GM23248 (cell line): ENCODE measurements around the gene MAP4K2. TPM values are rescaled to one million over a fixed set of nuclear protein-coding genes. Genes with fewer than 3 reads are reported as not detected.

Experiments used
- DNase-seq: peaks from one replicate; pipeline ENCODE4 v3.0.0-alpha.2; 2015
- H2AFZ ChIP-seq: fragments of 200-600 bp; sonication (generic); 2 replicates; pipeline ENCODE4 v1.6.1; 2016; ENCODE audit warnings: antibody characterized with exemption
- H3F3A ChIP-seq: fragments of 200-600 bp; sonication (generic); 2 replicates; pipeline ENCODE4 v1.6.1; 2016; ENCODE audit warnings: mild to moderate bottlenecking, antibody characterized with exemption, mixed run types; ENCODE audit not compliant: insufficient read depth
- H3K27ac ChIP-seq: fragments of 200-600 bp; sonication (generic); 2 replicates; pipeline ENCODE4 v1.5.1; 2016; ENCODE audit warnings: mild to moderate bottlenecking
- H3K27me3 ChIP-seq: fragments of 200-600 bp; sonication (generic); replicated peaks from 2 replicates; pipeline ENCODE4 v1.6.1; 2016; ENCODE audit warnings: mild to moderate bottlenecking; ENCODE audit not compliant: insufficient read depth
- H3K36me3 ChIP-seq: fragments of 200-600 bp; sonication (generic); 2 replicates; pipeline ENCODE4 v1.6.1; 2016; ENCODE audit warnings: low read depth, mild to moderate bottlenecking
- H3K4me1 ChIP-seq: fragments of 200-600 bp; sonication (generic); 2 replicates; pipeline ENCODE4 v1.6.1; 2016; ENCODE audit warnings: mild to moderate bottlenecking; ENCODE audit not compliant: insufficient read depth
- H3K4me2 ChIP-seq: fragments of 200-600 bp; sonication (generic); one replicate; pipeline ENCODE4 v1.6.1; 2016; ENCODE audit warnings: mild to moderate bottlenecking; ENCODE audit not compliant: unreplicated experiment
- H3K4me3 ChIP-seq: fragments of 200-600 bp; sonication (generic); 2 replicates; pipeline ENCODE4 v1.5.1; 2016; ENCODE audit warnings: mild to moderate bottlenecking
- H3K79me2 ChIP-seq: fragments of 200-600 bp; sonication (generic); 2 replicates; pipeline ENCODE4 v1.6.1; 2016; ENCODE audit warnings: mild to moderate bottlenecking; ENCODE audit not compliant: insufficient read depth
- H3K9ac ChIP-seq: fragments of 200-600 bp; sonication (generic); 2 replicates; pipeline ENCODE4 v1.6.1; 2016; ENCODE audit warnings: mild to moderate bottlenecking
- H3K9me2 ChIP-seq: fragments of 200-600 bp; sonication (generic); 2 replicates; pipeline ENCODE4 v1.6.1; 2016; ENCODE audit warnings: mixed run types, mild to moderate bottlenecking, moderate library complexity; ENCODE audit not compliant: insufficient read depth
- H3K9me3 ChIP-seq: fragments of 200-600 bp; sonication (generic); one replicate; pipeline ENCODE4 v1.6.1; 2017; ENCODE audit warnings: low read depth
- H4K20me1 ChIP-seq: fragments of 200-600 bp; sonication (generic); 2 replicates; pipeline ENCODE4 v1.6.0; 2016; ENCODE audit not compliant: insufficient read depth
- EZH2 ChIP-seq: fragments of 200-600 bp; sonication (generic); IDR thresholded peaks from 2 replicates; pipeline ENCODE4 v1.6.1; 2018; ENCODE audit warnings: antibody characterized with exemption, mild to moderate bottlenecking; ENCODE audit not compliant: insufficient read depth, poor library complexity, severe bottlenecking
- EZH2phosphoT487 ChIP-seq: fragments of 200-600 bp; sonication (generic); IDR thresholded peaks from 2 replicates; pipeline ENCODE4 v1.6.1; 2018; ENCODE audit warnings: antibody characterized with exemption, moderate library complexity, mild to moderate bottlenecking, low read depth; ENCODE audit not compliant: insufficient read depth
- WGBS, 2 experiments: methylation state at CpG; one replicate each; pipeline ENCODE4 v1.1.6; 2015 to 2017; ENCODE audit warnings: low lambda C conversion rate in 2 of 2, low coverage in 1 of 2; ENCODE audit errors: missing lambda C conversion rate in 2 of 2; 5-methylcytosine and 5-hydroxymethylcytosine counted together
- in situ Hi-C: fragments of 300-500 bp; cut with MboI; formaldehyde crosslinking; loops from 2 replicates; pipeline ENCODE4 v1.15.0; 2020
- polyA plus RNA-seq: library from polyadenylated mRNA; unstranded; fragments of >200 nt; fragmentation: Nextera tagmentation; extraction: Ambion mirVana; gene quantifications from 2 replicates; pipeline ENCODE4 v1.2.1, GENCODE V29; 2016
- total RNA-seq: library from RNA; depleted of rRNA; stranded (reverse); fragments of >200 nt; shearing (Covaris generic); gene quantifications from 2 replicates; pipeline ENCODE4 v1.2.3, GENCODE V29; 2014

The MAP4K2 gene
- total and polyA plus RNA-seq, 2 experiments from 2014 or later = 6.2 to 18.2 TPM

- Histone ChIP-seq H3K4me3 (no peak overlapping the region), H3K79me2 (no peaks in the 10 kb centered on the region), H3K27me3 (no peaks in the 10 kb centered on the region), H4K20me1 (no peaks in the 10 kb centered on the region), H3K4me2 (no peak overlapping the region), H3K9ac (no peak overlapping the region), H3K9me3 (no peaks in the 10 kb centered on the region), H3F3A (peaks cover 6% of the 10 kb centered on the region), H3K27ac (no peak overlapping the region), H2AFZ (no peak overlapping the region), H3K9me2 (no peaks in the 10 kb centered on the region), H3K36me3 (peaks cover 2% of the 10 kb centered on the region; the same call in 1 of the 2 replicates), H3K4me1 (no peaks in the 10 kb centered on the region)
- no peak for TF ChIP-seq EZH2phosphoT487
- no peak for TF ChIP-seq EZH2
- no peak for DNase-seq
- WGBS, 2 experiments = 78 to 80% methylated on average over 11 to 13 of the region's 13 CpGs
- in situ Hi-C loops = no loop called here
Measured at GRCh38 chr11:64755681-64756361, 47.2 kb downstream of the MAP4K2 start.

GRCh38 chr11:64754919-64755662 lies 47.9 kb downstream of the MAP4K2 start:
- Histone ChIP-seq H3K4me3 (no peak overlapping the region), H3K9me2 (no peaks in the 10 kb centered on the region), H4K20me1 (no peaks in the 10 kb centered on the region), H3K4me1 (no peaks in the 10 kb centered on the region), H3K79me2 (no peaks in the 10 kb centered on the region), H2AFZ (no peak overlapping the region), H3K9me3 (no peaks in the 10 kb centered on the region), H3K27me3 (no peaks in the 10 kb centered on the region), H3K9ac (no peak overlapping the region), H3K36me3 (no peaks in the 10 kb centered on the region), H3F3A (no peaks in the 10 kb centered on the region), H3K27ac (no peak overlapping the region), H3K4me2 (no peak overlapping the region)
- 89 to 90% methylated on average over 21 of the region's 21 CpGs for WGBS, 2 experiments
- in situ Hi-C loops = no loop called here
- no peak for DNase-seq
- no peak for TF ChIP-seq EZH2
- TF ChIP-seq EZH2phosphoT487 = no peak

GRCh38 chr11:64754124-64754918 lies 48.7 kb downstream of the MAP4K2 start:
- DNase-seq = no peak
- in situ Hi-C loops = no loop called here

GRCh38 chr11:64753380-64754123 lies 49.5 kb downstream of the MAP4K2 start:
- Histone ChIP-seq H3K4me3 (no peak overlapping the region), H3K9me3 (no peaks in the 10 kb centered on the region), H3K9me2 (no peaks in the 10 kb centered on the region), H3K79me2 (no peaks in the 10 kb centered on the region), H3K9ac (no peak overlapping the region), H3K4me2 (no peak overlapping the region), H2AFZ (no peak overlapping the region), H3K4me1 (peaks cover 4% of the 10 kb centered on the region; the same call in 1 of the 2 replicates), H3F3A (peaks cover 5% of the 10 kb centered on the region), H3K27me3 (no peaks in the 10 kb centered on the region), H4K20me1 (no peaks in the 10 kb centered on the region), H3K36me3 (no peaks in the 10 kb centered on the region), H3K27ac (no peak overlapping the region)
- TF ChIP-seq EZH2 (no peak), EZH2phosphoT487 (no peak)
- 90% methylated on average over 21 to 43 of the region's 43 CpGs for WGBS, 2 experiments
- in situ Hi-C loops = no loop called here
- DNase-seq = no peak

More at GRCh38 chr11:64754124-64754918, 48.7 kb downstream of the MAP4K2 start:
- Histone ChIP-seq H4K20me1 (no peaks in the 10 kb centered on the region), H3K4me2 (no peak overlapping the region), H3K79me2 (no peaks in the 10 kb centered on the region), H3K4me3 (no peak overlapping the region), H3K4me1 (no peaks in the 10 kb centered on the region), H3K27ac (no peak overlapping the region), H3F3A (no peaks in the 10 kb centered on the region), H3K27me3 (no peaks in the 10 kb centered on the region), H2AFZ (no peak overlapping the region), H3K36me3 (no peaks in the 10 kb centered on the region), H3K9me3 (no peaks in the 10 kb centered on the region), H3K9me2 (no peaks in the 10 kb centered on the region), H3K9ac (no peak overlapping the region)
- TF ChIP-seq EZH2 (no peak), EZH2phosphoT487 (no peak)
- WGBS, 2 experiments = 86 to 89% methylated on average over 22 to 26 of the region's 26 CpGs
